IMR-90 (cell line): ENCODE data around the gene MTA1. TPM values are rescaled to one million over a fixed set of nuclear protein-coding genes. Genes with fewer than 3 reads are reported as not detected.

ENCODE experiments used
- ATAC-seq: fragments of 200-7000 bp; cut with Tn5 transposase; 2 replicates; pipeline ENCODE4 v1.9.1; 2020; ENCODE audit warnings: low read depth, mild to moderate bottlenecking, moderate library complexity
- BruUV-seq: library from RNA; stranded (reverse); fragments of 400-500 nt; replicated peaks from 2 replicates; lab custom pipeline; 2021; lab: Mats Ljungman, UMichigan
- CTCF ChIA-PET: fragments of 300-600 bp; formaldehyde crosslinking; extraction: SDS; loops from one replicate; lab custom pipeline; 2021; ENCODE audit warnings: antibody characterized with exemption; lab: Yijun Ruan, JAX
- POLR2A ChIA-PET: fragments of 300-600 bp; sonication (Branson Sonifier 250); formaldehyde crosslinking; loops from one replicate; lab custom pipeline; 2022; ENCODE audit warnings: antibody characterized with exemption; ENCODE audit not compliant: unreplicated experiment; lab: Charles Lee
- DNase-seq: peaks from one replicate; pipeline ENCODE4 v3.0.0; 2013
- H2AFZ ChIP-seq: replicated peaks from 2 replicates; pipeline ENCODE3; 2013; ENCODE audit warnings: low read length, mild to moderate bottlenecking; ENCODE audit not compliant: poor library complexity
- H2AK5ac ChIP-seq: 2 replicates; pipeline ENCODE4 v1.6.1; 2013; ENCODE audit warnings: low read depth, low read length, inconsistent platforms
- H2AK9ac ChIP-seq: replicated peaks from 2 replicates; pipeline ENCODE3; 2013; ENCODE audit warnings: mild to moderate bottlenecking, low read depth, low read length, moderate library complexity; ENCODE audit not compliant: poor library complexity
- H2BK120ac ChIP-seq: 2 replicates; pipeline ENCODE4 v1.6.1; 2013; ENCODE audit warnings: low read depth, low read length, inconsistent platforms
- H2BK15ac ChIP-seq: 3 replicates; pipeline ENCODE4 v1.6.1; 2013; ENCODE audit warnings: low read depth, low read length, inconsistent platforms
- H2BK20ac ChIP-seq: 2 replicates; pipeline ENCODE4 v1.6.1; 2013; ENCODE audit warnings: low read depth, mild to moderate bottlenecking, inconsistent platforms, low read length, moderate library complexity
- H2BK5ac ChIP-seq: 2 replicates; pipeline ENCODE4 v1.6.1; 2013; ENCODE audit warnings: mild to moderate bottlenecking, low read depth, low read length, inconsistent platforms; ENCODE audit not compliant: poor library complexity, severe bottlenecking
- H3K14ac ChIP-seq: replicated peaks from 2 replicates; pipeline ENCODE4 v1.6.1; 2013; ENCODE audit warnings: low read depth, low read length, inconsistent platforms
- H3K18ac ChIP-seq: 2 replicates; pipeline ENCODE4 v1.6.1; 2013; ENCODE audit warnings: low read depth, low read length, control low read depth
- H3K23ac ChIP-seq: 2 replicates; pipeline ENCODE4 v1.6.1; 2013; ENCODE audit warnings: low read depth, low read length, inconsistent platforms
- H3K27ac ChIP-seq: 2 replicates; pipeline ENCODE4 v1.5.1; 2013; ENCODE audit warnings: mild to moderate bottlenecking, control low read depth, low read length; ENCODE audit not compliant: insufficient read depth
- H3K27me3 ChIP-seq: 2 replicates; pipeline ENCODE4 v1.6.1; 2013; ENCODE audit warnings: low read length; ENCODE audit not compliant: control insufficient read depth, insufficient read depth
- H3K36me3 ChIP-seq: 2 replicates; pipeline ENCODE4 v1.6.1; 2013; ENCODE audit warnings: low read length, mixed read lengths; ENCODE audit not compliant: control insufficient read depth, insufficient read depth
- H3K4ac ChIP-seq: 2 replicates; pipeline ENCODE4 v1.6.1; 2013; ENCODE audit warnings: low read depth, low read length, inconsistent platforms
- H3K4me1 ChIP-seq: 2 replicates; pipeline ENCODE4 v1.6.1; 2013; ENCODE audit warnings: low read length, mixed read lengths; ENCODE audit not compliant: control insufficient read depth, insufficient read depth
- H3K4me2 ChIP-seq: 2 replicates; pipeline ENCODE4 v1.6.1; 2013; ENCODE audit warnings: low read depth, mild to moderate bottlenecking, control low read depth, low read length, moderate library complexity
- H3K4me3 ChIP-seq: 2 replicates; pipeline ENCODE4 v1.5.1; 2013; ENCODE audit warnings: low read depth, mild to moderate bottlenecking, control low read depth, low read length, moderate library complexity; ENCODE audit not compliant: insufficient read depth
- H3K56ac ChIP-seq: 2 replicates; pipeline ENCODE4 v1.6.1; 2013; ENCODE audit warnings: low read length, inconsistent platforms; ENCODE audit not compliant: insufficient read depth; ENCODE audit errors: extremely low read depth
- H3K79me1 ChIP-seq, 2 experiments: 2 replicates each; pipeline ENCODE4 v1.6.1; 2013; ENCODE audit warnings: low read length in 2 of 2, inconsistent platforms in 1 of 2, low read depth in 1 of 2
- H3K9ac ChIP-seq: 2 replicates; pipeline ENCODE4 v1.6.1; 2013; ENCODE audit warnings: low read depth, low read length, control low read depth
- H3K9me1 ChIP-seq: 2 replicates; pipeline ENCODE4 v1.6.1; 2013; ENCODE audit warnings: low read length, inconsistent platforms; ENCODE audit not compliant: insufficient read depth
- H3K9me3 ChIP-seq: 2 replicates; pipeline ENCODE4 v1.6.1; 2013; ENCODE audit warnings: low read length; ENCODE audit not compliant: control insufficient read depth, insufficient read depth
- H4K20me1 ChIP-seq: 2 replicates; pipeline ENCODE4 v1.6.1; 2013; ENCODE audit warnings: low read length, inconsistent platforms; ENCODE audit not compliant: insufficient read depth
- H4K5ac ChIP-seq: 2 replicates; pipeline ENCODE4 v1.6.1; 2013; ENCODE audit warnings: mild to moderate bottlenecking, low read depth, low read length, control low read depth
- H4K8ac ChIP-seq, 2 experiments: 2 replicates each; pipeline ENCODE4 v1.6.1; 2013; ENCODE audit warnings: low read depth in 2 of 2, low read length in 2 of 2, control low read depth in 1 of 2, inconsistent platforms in 1 of 2
- H4K91ac ChIP-seq: 2 replicates; pipeline ENCODE4 v1.6.1; 2013; ENCODE audit warnings: low read depth, low read length, inconsistent platforms; ENCODE audit not compliant: insufficient read depth
- BHLHE40 ChIP-seq: fragments of 150-350 bp; IDR thresholded peaks from 2 replicates; pipeline ENCODE4 v1.6.1; 2016; ENCODE audit warnings: mild to moderate bottlenecking, low read depth, low read length
- CEBPB ChIP-seq: IDR thresholded peaks from 2 replicates; pipeline ENCODE4 v1.6.1; 2012; ENCODE audit warnings: low read depth, low read length, improper control_type of control experiment
- MAFK ChIP-seq: IDR thresholded peaks from 2 replicates; pipeline ENCODE4 v1.6.1; 2012; ENCODE audit warnings: low read depth, low read length, improper control_type of control experiment
- MXI1 ChIP-seq: IDR thresholded peaks from 2 replicates; pipeline ENCODE4 v1.6.1; 2012; ENCODE audit warnings: low read depth, mild to moderate bottlenecking, low read length, moderate library complexity, borderline replicate concordance
- POLR2A ChIP-seq: IDR thresholded peaks from 2 replicates; pipeline ENCODE4 v1.6.1; 2012; ENCODE audit warnings: mild to moderate bottlenecking, low read depth, low read length
- RCOR1 ChIP-seq: IDR thresholded peaks from 2 replicates; pipeline ENCODE4 v1.6.1; 2012; ENCODE audit warnings: mild to moderate bottlenecking, low read length, improper control_type of control experiment; ENCODE audit not compliant: insufficient replicate concordance
- SMC3 ChIP-seq: fragments of 150-350 bp; IDR thresholded peaks from 2 replicates; pipeline ENCODE4 v1.6.1; 2016; ENCODE audit warnings: low read depth, mild to moderate bottlenecking, antibody characterized with exemption, low read length, moderate library complexity
- WGBS, 2 experiments: methylation state at CpG; one replicate each; pipeline versions ENCODE4 v1.1.5 to v1.1.7; 2013; ENCODE audit warnings: missing lambda C conversion rate in 2 of 2; ENCODE audit not compliant: insufficient read length in 1 of 2; ENCODE audit errors: extremely low coverage in 2 of 2; 5-methylcytosine and 5-hydroxymethylcytosine counted together
- dilution Hi-C: fragments of 300-500 bp; cut with HindIII; formaldehyde crosslinking; loops from one replicate; pipeline ENCODE4 v1.14.3; 2018; ENCODE audit warnings: low sequenced_read_pairs; ENCODE audit not compliant: unreplicated experiment
- in situ Hi-C: fragments of 300-500 bp; cut with MboI; formaldehyde crosslinking; loops from 3 replicates; pipeline ENCODE4 v1.14.3; 2019; ENCODE audit warnings: low sequenced_read_pairs, inconsistent platforms, mixed read lengths
- intact Hi-C: fragments of 100-400 bp; cut with micrococcal nuclease; formaldehyde crosslinking; loops from 2 replicates; pipeline ENCODE4 v1.10.0; 2022
- polyA plus RNA-seq, 3 experiments: library from polyadenylated mRNA; depleted of rRNA; stranded (reverse); fragments of >200 nt; gene quantifications; 2 replicates each; pipeline ENCODE4 v1.2.3, GENCODE V29; 2012; ENCODE audit warnings: low replicate concordance in 1 of 3
- total RNA-seq: library from RNA; depleted of rRNA; stranded (reverse); fragments of >200 nt; gene quantifications from 2 replicates; pipeline ENCODE4 v1.2.3, GENCODE V29; 2012; rRNA removed
- TF ChIP-seq, protein P1 (sequence below): fragments of 150-350 bp; IDR thresholded peaks from 2 replicates; pipeline ENCODE4 v1.6.1; 2016; ENCODE audit warnings: low read depth, mild to moderate bottlenecking, low read length, moderate library complexity, borderline replicate concordance

The MTA1 gene
- total and polyA plus RNA-seq, 2 of the 4 experiments (the other 2 are of a cell fraction), result 21.5 to 61.6 TPM

GRCh38 chr14:105519946-105520698, 100.5 kb downstream of the MTA1 start:
- no peak for DNase-seq
- Histone ChIP-seq H3K18ac (no peak overlapping the region), H2AK5ac (no peak overlapping the region), H3K9ac (no peak overlapping the region), H3K14ac (no peak overlapping the region), H2BK15ac (no peak overlapping the region), H3K23ac (no peak overlapping the region), H2AK9ac (no peak overlapping the region), H3K4ac (no peak overlapping the region), H4K91ac (no peak overlapping the region), H2BK5ac (no peak overlapping the region), H3K4me3 (no peak overlapping the region), H3K27ac (no peak overlapping the region), H4K8ac (no peak overlapping the region), H3K27me3 (peaks cover 11% of the 10 kb centered on the region), H3K79me1 (no peaks in the 10 kb centered on the region), H2BK20ac (no peak overlapping the region), H4K20me1 (no peaks in the 10 kb centered on the region), H2BK120ac (no peak overlapping the region), H3K36me3 (no peaks in the 10 kb centered on the region), H2AFZ (no peak overlapping the region), H3K4me2 (no peak overlapping the region), H3K9me3 (peaks cover 2% of the 10 kb centered on the region; the same call in 1 of the 2 replicates), H4K5ac (no peak overlapping the region), H3K4me1 (no peaks in the 10 kb centered on the region), H3K56ac (no peak overlapping the region), H3K9me1 (no peaks in the 10 kb centered on the region)
- no TSS peak for BruUV-seq
- in situ Hi-C loops (no loop called here), intact Hi-C loops (no loop called here), dilution Hi-C loops (no loop called here)
- ChIA-PET CTCF (no interaction called here), POLR2A (no interaction called here)
- no peak for TF ChIP-seq MAFK
- TF ChIP-seq, protein P1, sequence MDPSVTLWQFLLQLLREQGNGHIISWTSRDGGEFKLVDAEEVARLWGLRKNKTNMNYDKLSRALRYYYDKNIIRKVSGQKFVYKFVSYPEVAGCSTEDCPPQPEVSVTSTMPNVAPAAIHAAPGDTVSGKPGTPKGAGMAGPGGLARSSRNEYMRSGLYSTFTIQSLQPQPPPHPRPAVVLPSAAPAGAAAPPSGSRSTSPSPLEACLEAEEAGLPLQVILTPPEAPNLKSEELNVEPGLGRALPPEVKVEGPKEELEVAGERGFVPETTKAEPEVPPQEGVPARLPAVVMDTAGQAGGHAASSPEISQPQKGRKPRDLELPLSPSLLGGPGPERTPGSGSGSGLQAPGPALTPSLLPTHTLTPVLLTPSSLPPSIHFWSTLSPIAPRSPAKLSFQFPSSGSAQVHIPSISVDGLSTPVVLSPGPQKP, result no peak
- TF ChIP-seq RCOR1, result no peak
- TF ChIP-seq POLR2A, result no peak
- TF ChIP-seq CEBPB, result no peak
- TF ChIP-seq BHLHE40, result no peak
- TF ChIP-seq SMC3, result no peak
- no peak for TF ChIP-seq MXI1
- no peak for ATAC-seq
- 64% methylated on average over 5 of the region's 14 CpGs; no CpG with 5 or more reads in 1 of the 2 experiments for whole genome bisulfite sequencing, 2 experiments

Other genes with a start within 250 kb of the MTA1 start
- 5.6 and 6.4 TPM in 2 replicates for gene NUDT14, start 238.5 kb upstream of the MTA1 start, total RNA-seq
- 9.3 and 11.8 TPM in 2 replicates for gene NUDT14, start 238.5 kb upstream of the MTA1 start, polyA plus RNA-seq (2012; rRNA removed)
- gene BTBD6, start 171.3 kb upstream of the MTA1 start, total RNA-seq, result 31.4 and 43.9 TPM in 2 replicates
- gene BTBD6, start 171.3 kb upstream of the MTA1 start, polyA plus RNA-seq (2012; rRNA removed), result 33.9 and 37.4 TPM in 2 replicates
- gene BRF1, start 118.8 kb upstream of the MTA1 start, total RNA-seq, result 12.4 and 13.3 TPM in 2 replicates
- 16.4 and 16.7 TPM in 2 replicates for gene BRF1, start 118.8 kb upstream of the MTA1 start, polyA plus RNA-seq (2012; rRNA removed)
- gene PACS2, start 105.1 kb upstream of the MTA1 start, total RNA-seq, result 15.3 and 15.6 TPM in 2 replicates
- 32.2 and 35.1 TPM in 2 replicates for gene PACS2, start 105.1 kb upstream of the MTA1 start, polyA plus RNA-seq (2012; rRNA removed)
- gene TEX22, start 21.3 kb upstream of the MTA1 start, total RNA-seq, result under 0.01 and 0.18 TPM in 2 replicates
- 0.10 and 0.11 TPM in 2 replicates for gene TEX22, start 21.3 kb upstream of the MTA1 start, polyA plus RNA-seq (2012; rRNA removed)
- 18.1 and 20.3 TPM in 2 replicates for gene CRIP2, start 55.0 kb downstream of the MTA1 start, total RNA-seq
- gene CRIP2, start 55.0 kb downstream of the MTA1 start, polyA plus RNA-seq (2012; rRNA removed), result 123 and 149 TPM in 2 replicates
- gene CRIP1, start 67.1 kb downstream of the MTA1 start, total RNA-seq, result not detected in 2 replicates
- 0.21 and 1.0 TPM in 2 replicates for gene CRIP1, start 67.1 kb downstream of the MTA1 start, polyA plus RNA-seq (2012; rRNA removed)
- gene TEDC1, start 71.4 kb downstream of the MTA1 start, total RNA-seq, result 4.2 and 5.7 TPM in 2 replicates
- gene TEDC1, start 71.4 kb downstream of the MTA1 start, polyA plus RNA-seq (2012; rRNA removed), result 6.4 and 9.4 TPM in 2 replicates
- 2.7 and 3.9 TPM in 2 replicates for gene TMEM121, start 106.8 kb downstream of the MTA1 start, total RNA-seq
- 6.3 and 8.5 TPM in 2 replicates for gene TMEM121, start 106.8 kb downstream of the MTA1 start, polyA plus RNA-seq (2012; rRNA removed)